IMR-90 (cell line): ENCODE measurements around the gene SLC39A3. TPM values are rescaled to one million over a fixed set of nuclear protein-coding genes. Genes with fewer than 3 reads are reported as not detected.

ENCODE experiments used
- ATAC-seq: fragments of 200-7000 bp; cut with Tn5 transposase; 2 replicates; pipeline ENCODE4 v1.9.1; 2020; ENCODE audit warnings: low read depth, mild to moderate bottlenecking, moderate library complexity
- BruUV-seq: library from RNA; stranded (reverse); fragments of 400-500 nt; replicated peaks from 2 replicates; lab custom pipeline; 2021; lab: Mats Ljungman, UMichigan
- CTCF ChIA-PET: fragments of 300-600 bp; formaldehyde crosslinking; extraction: SDS; loops from one replicate; lab custom pipeline; 2021; ENCODE audit warnings: antibody characterized with exemption; lab: Yijun Ruan, JAX
- POLR2A ChIA-PET: fragments of 300-600 bp; sonication (Branson Sonifier 250); formaldehyde crosslinking; loops from one replicate; lab custom pipeline; 2022; ENCODE audit warnings: antibody characterized with exemption; ENCODE audit not compliant: unreplicated experiment; lab: Charles Lee
- DNase-seq: peaks from one replicate; pipeline ENCODE4 v3.0.0; 2013
- H2AFZ ChIP-seq: replicated peaks from 2 replicates; pipeline ENCODE3; 2013; ENCODE audit warnings: low read length, mild to moderate bottlenecking; ENCODE audit not compliant: poor library complexity
- H2AK5ac ChIP-seq: 2 replicates; pipeline ENCODE4 v1.6.1; 2013; ENCODE audit warnings: low read depth, low read length, inconsistent platforms
- H2AK9ac ChIP-seq: replicated peaks from 2 replicates; pipeline ENCODE3; 2013; ENCODE audit warnings: mild to moderate bottlenecking, low read depth, low read length, moderate library complexity; ENCODE audit not compliant: poor library complexity
- H2BK120ac ChIP-seq: 2 replicates; pipeline ENCODE4 v1.6.1; 2013; ENCODE audit warnings: low read depth, low read length, inconsistent platforms
- H2BK15ac ChIP-seq: 3 replicates; pipeline ENCODE4 v1.6.1; 2013; ENCODE audit warnings: low read depth, low read length, inconsistent platforms
- H2BK20ac ChIP-seq: 2 replicates; pipeline ENCODE4 v1.6.1; 2013; ENCODE audit warnings: low read depth, mild to moderate bottlenecking, inconsistent platforms, low read length, moderate library complexity
- H2BK5ac ChIP-seq: 2 replicates; pipeline ENCODE4 v1.6.1; 2013; ENCODE audit warnings: mild to moderate bottlenecking, low read depth, low read length, inconsistent platforms; ENCODE audit not compliant: poor library complexity, severe bottlenecking
- H3K14ac ChIP-seq: replicated peaks from 2 replicates; pipeline ENCODE4 v1.6.1; 2013; ENCODE audit warnings: low read depth, low read length, inconsistent platforms
- H3K18ac ChIP-seq: 2 replicates; pipeline ENCODE4 v1.6.1; 2013; ENCODE audit warnings: low read depth, low read length, control low read depth
- H3K23ac ChIP-seq: 2 replicates; pipeline ENCODE4 v1.6.1; 2013; ENCODE audit warnings: low read depth, low read length, inconsistent platforms
- H3K27ac ChIP-seq: 2 replicates; pipeline ENCODE4 v1.5.1; 2013; ENCODE audit warnings: mild to moderate bottlenecking, control low read depth, low read length; ENCODE audit not compliant: insufficient read depth
- H3K27me3 ChIP-seq: 2 replicates; pipeline ENCODE4 v1.6.1; 2013; ENCODE audit warnings: low read length; ENCODE audit not compliant: control insufficient read depth, insufficient read depth
- H3K36me3 ChIP-seq: 2 replicates; pipeline ENCODE4 v1.6.1; 2013; ENCODE audit warnings: low read length, mixed read lengths; ENCODE audit not compliant: control insufficient read depth, insufficient read depth
- H3K4ac ChIP-seq: 2 replicates; pipeline ENCODE4 v1.6.1; 2013; ENCODE audit warnings: low read depth, low read length, inconsistent platforms
- H3K4me1 ChIP-seq: 2 replicates; pipeline ENCODE4 v1.6.1; 2013; ENCODE audit warnings: low read length, mixed read lengths; ENCODE audit not compliant: control insufficient read depth, insufficient read depth
- H3K4me2 ChIP-seq: 2 replicates; pipeline ENCODE4 v1.6.1; 2013; ENCODE audit warnings: low read depth, mild to moderate bottlenecking, control low read depth, low read length, moderate library complexity
- H3K4me3 ChIP-seq: 2 replicates; pipeline ENCODE4 v1.5.1; 2013; ENCODE audit warnings: low read depth, mild to moderate bottlenecking, control low read depth, low read length, moderate library complexity; ENCODE audit not compliant: insufficient read depth
- H3K56ac ChIP-seq: 2 replicates; pipeline ENCODE4 v1.6.1; 2013; ENCODE audit warnings: low read length, inconsistent platforms; ENCODE audit not compliant: insufficient read depth; ENCODE audit errors: extremely low read depth
- H3K79me1 ChIP-seq, 2 experiments: 2 replicates each; pipeline ENCODE4 v1.6.1; 2013; ENCODE audit warnings: low read length in 2 of 2, inconsistent platforms in 1 of 2, low read depth in 1 of 2
- H3K9ac ChIP-seq: 2 replicates; pipeline ENCODE4 v1.6.1; 2013; ENCODE audit warnings: low read depth, low read length, control low read depth
- H3K9me1 ChIP-seq: 2 replicates; pipeline ENCODE4 v1.6.1; 2013; ENCODE audit warnings: low read length, inconsistent platforms; ENCODE audit not compliant: insufficient read depth
- H3K9me3 ChIP-seq: 2 replicates; pipeline ENCODE4 v1.6.1; 2013; ENCODE audit warnings: low read length; ENCODE audit not compliant: control insufficient read depth, insufficient read depth
- H4K20me1 ChIP-seq: 2 replicates; pipeline ENCODE4 v1.6.1; 2013; ENCODE audit warnings: low read length, inconsistent platforms; ENCODE audit not compliant: insufficient read depth
- H4K5ac ChIP-seq: 2 replicates; pipeline ENCODE4 v1.6.1; 2013; ENCODE audit warnings: mild to moderate bottlenecking, low read depth, low read length, control low read depth
- H4K8ac ChIP-seq, 2 experiments: 2 replicates each; pipeline ENCODE4 v1.6.1; 2013; ENCODE audit warnings: low read depth in 2 of 2, low read length in 2 of 2, control low read depth in 1 of 2, inconsistent platforms in 1 of 2
- H4K91ac ChIP-seq: 2 replicates; pipeline ENCODE4 v1.6.1; 2013; ENCODE audit warnings: low read depth, low read length, inconsistent platforms; ENCODE audit not compliant: insufficient read depth
- BHLHE40 ChIP-seq: fragments of 150-350 bp; IDR thresholded peaks from 2 replicates; pipeline ENCODE4 v1.6.1; 2016; ENCODE audit warnings: mild to moderate bottlenecking, low read depth, low read length
- CEBPB ChIP-seq: IDR thresholded peaks from 2 replicates; pipeline ENCODE4 v1.6.1; 2012; ENCODE audit warnings: low read depth, low read length, improper control_type of control experiment
- CHD1 ChIP-seq: IDR thresholded peaks from 2 replicates; pipeline ENCODE4 v1.6.1; 2012; ENCODE audit warnings: low read depth, low read length, improper control_type of control experiment
- FOS ChIP-seq: fragments of 150-350 bp; IDR thresholded peaks from 2 replicates; pipeline ENCODE4 v1.6.1; 2016; ENCODE audit warnings: low read depth, low read length
- MAFK ChIP-seq: IDR thresholded peaks from 2 replicates; pipeline ENCODE4 v1.6.1; 2012; ENCODE audit warnings: low read depth, low read length, improper control_type of control experiment
- MAZ ChIP-seq: IDR thresholded peaks from 2 replicates; pipeline ENCODE4 v1.6.1; 2012; ENCODE audit warnings: low read depth, mild to moderate bottlenecking, low read length, improper control_type of control experiment, moderate library complexity, borderline replicate concordance
- MXI1 ChIP-seq: IDR thresholded peaks from 2 replicates; pipeline ENCODE4 v1.6.1; 2012; ENCODE audit warnings: low read depth, mild to moderate bottlenecking, low read length, moderate library complexity, borderline replicate concordance
- POLR2A ChIP-seq: IDR thresholded peaks from 2 replicates; pipeline ENCODE4 v1.6.1; 2012; ENCODE audit warnings: mild to moderate bottlenecking, low read depth, low read length
- RAD21 ChIP-seq: IDR thresholded peaks from 2 replicates; pipeline ENCODE4 v1.6.1; 2012; ENCODE audit warnings: low read length, improper control_type of control experiment
- RFX5 ChIP-seq: IDR thresholded peaks from 2 replicates; pipeline ENCODE4 v1.8.0; 2012; ENCODE audit warnings: low read depth, mild to moderate bottlenecking, low read length, moderate library complexity
- SMC3 ChIP-seq: fragments of 150-350 bp; IDR thresholded peaks from 2 replicates; pipeline ENCODE4 v1.6.1; 2016; ENCODE audit warnings: low read depth, mild to moderate bottlenecking, antibody characterized with exemption, low read length, moderate library complexity
- WGBS, 2 experiments: methylation state at CpG; one replicate each; pipeline versions ENCODE4 v1.1.5 to v1.1.7; 2013; ENCODE audit warnings: missing lambda C conversion rate in 2 of 2; ENCODE audit not compliant: insufficient read length in 1 of 2; ENCODE audit errors: extremely low coverage in 2 of 2; 5-methylcytosine and 5-hydroxymethylcytosine counted together
- dilution Hi-C: fragments of 300-500 bp; cut with HindIII; formaldehyde crosslinking; loops from one replicate; pipeline ENCODE4 v1.14.3; 2018; ENCODE audit warnings: low sequenced_read_pairs; ENCODE audit not compliant: unreplicated experiment
- in situ Hi-C: fragments of 300-500 bp; cut with MboI; formaldehyde crosslinking; loops from 3 replicates; pipeline ENCODE4 v1.14.3; 2019; ENCODE audit warnings: low sequenced_read_pairs, inconsistent platforms, mixed read lengths
- intact Hi-C: fragments of 100-400 bp; cut with micrococcal nuclease; formaldehyde crosslinking; loops from 2 replicates; pipeline ENCODE4 v1.10.0; 2022
- polyA plus RNA-seq, 3 experiments: library from polyadenylated mRNA; depleted of rRNA; stranded (reverse); fragments of >200 nt; gene quantifications; 2 replicates each; pipeline ENCODE4 v1.2.3, GENCODE V29; 2012; ENCODE audit warnings: low replicate concordance in 1 of 3
- total RNA-seq: library from RNA; depleted of rRNA; stranded (reverse); fragments of >200 nt; gene quantifications from 2 replicates; pipeline ENCODE4 v1.2.3, GENCODE V29; 2012
- TF ChIP-seq, protein P1 (sequence below): fragments of 150-350 bp; IDR thresholded peaks from 2 replicates; pipeline ENCODE4 v1.6.1; 2016; ENCODE audit warnings: low read depth, mild to moderate bottlenecking, low read length, moderate library complexity, borderline replicate concordance

Gene SLC39A3
- total and polyA plus RNA-seq, 2 of the 4 experiments (the other 2 are of a cell fraction): 12.4 to 38.2 TPM

DNA sequence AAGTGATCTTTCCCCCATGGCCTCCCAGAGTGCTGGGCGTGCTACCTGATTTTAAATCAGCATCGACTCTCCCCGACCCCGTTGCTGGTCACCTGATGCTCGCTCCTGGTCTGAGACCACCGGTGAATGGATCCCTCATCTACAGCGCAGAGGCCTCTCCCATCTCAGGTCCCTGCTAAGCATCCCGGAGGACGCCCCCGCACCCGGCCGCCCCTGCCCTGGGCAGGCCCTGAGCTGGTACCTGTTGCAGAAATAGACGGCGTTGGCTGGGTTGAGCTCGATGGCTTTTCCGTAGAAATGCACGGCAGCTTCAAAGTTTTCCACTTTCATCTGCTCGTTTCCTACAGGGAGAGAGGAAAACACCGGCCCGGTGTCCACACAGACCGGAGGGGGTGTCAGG is 25.1 kb upstream of the SLC39A3 start:
- intact Hi-C loops: no loop called here
- POLR2A ChIA-PET: no interaction called here
- CTCF ChIA-PET: no interaction called here

More for the DNA sequence above, 25.1 kb upstream of the SLC39A3 start:
- Histone ChIP-seq H2AK9ac (no peak overlapping the region), H3K4me3 (no peak overlapping the region), H4K20me1 (peaks cover 25% of the 10 kb centered on the region), H3K36me3 (peaks cover 65% of the 10 kb centered on the region), H3K27me3 (no peaks in the 10 kb centered on the region), H3K9me3 (no peaks in the 10 kb centered on the region), H3K79me1 (peaks cover 0 to 25% of the 10 kb centered on the region in 2 experiments; a peak in 1 of 4 replicates), H3K18ac (no peak overlapping the region), H3K23ac (no peak overlapping the region), H3K9ac (no peak overlapping the region), H2AK5ac (no peak overlapping the region), H3K4me1 (no peaks in the 10 kb centered on the region), H2AFZ (no peak overlapping the region), H2BK5ac (no peak overlapping the region), H3K4ac (no peak overlapping the region), H4K91ac (no peak overlapping the region), H2BK15ac (no peak overlapping the region), H3K9me1 (no peaks in the 10 kb centered on the region), H3K4me2 (no peak overlapping the region), H4K8ac (no peak overlapping the region), H4K5ac (no peak overlapping the region), H3K14ac (no peak overlapping the region), H3K27ac (no peak overlapping the region), H3K56ac (no peak overlapping the region), H2BK20ac (no peak overlapping the region), H2BK120ac (no peak overlapping the region)
- in situ Hi-C loops (no loop called here), dilution Hi-C loops (no loop called here)
- TF ChIP-seq RAD21 (no peak), CEBPB (no peak), RFX5 (no peak), FOS (no peak), SMC3 (no peak), MAZ (no peak), MAFK (no peak), MXI1 (no peak), BHLHE40 (no peak), POLR2A (no peak), CHD1 (no peak)
- TF ChIP-seq, protein P1, sequence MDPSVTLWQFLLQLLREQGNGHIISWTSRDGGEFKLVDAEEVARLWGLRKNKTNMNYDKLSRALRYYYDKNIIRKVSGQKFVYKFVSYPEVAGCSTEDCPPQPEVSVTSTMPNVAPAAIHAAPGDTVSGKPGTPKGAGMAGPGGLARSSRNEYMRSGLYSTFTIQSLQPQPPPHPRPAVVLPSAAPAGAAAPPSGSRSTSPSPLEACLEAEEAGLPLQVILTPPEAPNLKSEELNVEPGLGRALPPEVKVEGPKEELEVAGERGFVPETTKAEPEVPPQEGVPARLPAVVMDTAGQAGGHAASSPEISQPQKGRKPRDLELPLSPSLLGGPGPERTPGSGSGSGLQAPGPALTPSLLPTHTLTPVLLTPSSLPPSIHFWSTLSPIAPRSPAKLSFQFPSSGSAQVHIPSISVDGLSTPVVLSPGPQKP: no peak
- no peak for ATAC-seq
- DNase-seq: no peak
- WGBS, 2 experiments: 96% methylated on average over 16 of the region's 21 CpGs; no CpG with 5 or more reads in 1 of the 2 experiments
- no TSS peak for BruUV-seq
